SK-N-SH treated with all-trans-retinoic acid at 6 μM for 48 hours (cell line): Measurements from ENCODE around the gene PMEL.
"Not testable (repeated sequence)": the region's sequence is repeated elsewhere in the genome, so short reads cannot be mapped to it uniquely, and the experiment has no call there.

Experiments
- CREB5 ChIP-seq: fragments of 250-450 bp; sonication (Bioruptor Pico); IDR thresholded peaks from 2 replicates; pipeline ENCODE4 v1.5.1; 2020; ENCODE audit warnings: low read depth, mild to moderate bottlenecking, moderate library complexity
- GLIS3 ChIP-seq: fragments of 250-450 bp; sonication (Bioruptor Pico); IDR thresholded peaks from 2 replicates; pipeline ENCODE4 v1.5.0; 2020; ENCODE audit warnings: mild to moderate bottlenecking, moderate library complexity
- ISL1 ChIP-seq: fragments of 250-450 bp; sonication (Bioruptor Pico); IDR thresholded peaks from 2 replicates; pipeline ENCODE4 v2.1.2; 2022; ENCODE audit warnings: mild to moderate bottlenecking, moderate library complexity
- ZFP3 ChIP-seq: fragments of 250-450 bp; sonication (Bioruptor Pico); IDR thresholded peaks from 2 replicates; pipeline ENCODE4 v1.5.0; 2020; ENCODE audit warnings: mild to moderate bottlenecking, moderate library complexity
- TF ChIP-seq, protein P1 (sequence below): fragments of 250-450 bp; sonication (Bioruptor Pico); IDR thresholded peaks from 2 replicates; pipeline ENCODE4 v1.8.0; 2020; ENCODE audit warnings: mild to moderate bottlenecking, moderate library complexity, borderline replicate concordance

GRCh38 chr12:55999999-56000540 lies 34.2 kb upstream of the PMEL start:
- TF ChIP-seq, protein P1, sequence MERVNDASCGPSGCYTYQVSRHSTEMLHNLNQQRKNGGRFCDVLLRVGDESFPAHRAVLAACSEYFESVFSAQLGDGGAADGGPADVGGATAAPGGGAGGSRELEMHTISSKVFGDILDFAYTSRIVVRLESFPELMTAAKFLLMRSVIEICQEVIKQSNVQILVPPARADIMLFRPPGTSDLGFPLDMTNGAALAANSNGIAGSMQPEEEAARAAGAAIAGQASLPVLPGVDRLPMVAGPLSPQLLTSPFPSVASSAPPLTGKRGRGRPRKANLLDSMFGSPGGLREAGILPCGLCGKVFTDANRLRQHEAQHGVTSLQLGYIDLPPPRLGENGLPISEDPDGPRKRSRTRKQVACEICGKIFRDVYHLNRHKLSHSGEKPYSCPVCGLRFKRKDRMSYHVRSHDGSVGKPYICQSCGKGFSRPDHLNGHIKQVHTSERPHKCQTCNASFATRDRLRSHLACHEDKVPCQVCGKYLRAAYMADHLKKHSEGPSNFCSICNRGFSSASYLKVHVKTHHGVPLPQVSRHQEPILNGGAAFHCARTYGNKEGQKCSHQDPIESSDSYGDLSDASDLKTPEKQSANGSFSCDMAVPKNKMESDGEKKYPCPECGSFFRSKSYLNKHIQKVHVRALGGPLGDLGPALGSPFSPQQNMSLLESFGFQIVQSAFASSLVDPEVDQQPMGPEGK (CRISPR knock-in tag) = not testable (repeated sequence)
- not testable (repeated sequence) for TF ChIP-seq ZFP3; ISL1 (CRISPR knock-in tag); GLIS3 (CRISPR knock-in tag); CREB5
